HG02571 (cell line): ENCODE results near the gene NR5A1.

ENCODE experiments used
- ATAC-seq: cut with Tn5 transposase; IDR thresholded peaks from one replicate; pipeline ENCODE4 v1.9.1; 2021; ENCODE audit warnings: mild to moderate bottlenecking, moderate library complexity; ENCODE audit not compliant: unreplicated experiment

Gene NR5A1

GRCh38 chr9:124485201-124485600 is 22.0 kb downstream of the NR5A1 start:
- no peak for ATAC-seq

GRCh38 chr9:124483481-124483880 is 23.7 kb downstream of the NR5A1 start:
- no peak for ATAC-seq

- no peak for ATAC-seq
Measured at GRCh38 chr9:124482431-124483031, 24.7 kb downstream of the NR5A1 start.

- ATAC-seq, result no peak
Measured at GRCh38 chr9:124481115-124481514, 26.1 kb downstream of the NR5A1 start.

GRCh38 chr9:124480621-124480981 is 26.6 kb downstream of the NR5A1 start:
- ATAC-seq, result no peak

GRCh38 chr9:124479947-124480620 is 27.1 kb downstream of the NR5A1 start:
- no peak for ATAC-seq

- no peak for ATAC-seq
Measured at GRCh38 chr9:124479371-124479770, 27.8 kb downstream of the NR5A1 start.

GRCh38 chr9:124478354-124478753 is 28.8 kb downstream of the NR5A1 start:
- no peak for ATAC-seq

- ATAC-seq, result no peak
Measured at GRCh38 chr9:124477648-124478285, 29.4 kb downstream of the NR5A1 start.

GRCh38 chr9:124477211-124477647 is 30.0 kb downstream of the NR5A1 start:
- no peak for ATAC-seq

- ATAC-seq, result no peak
Measured at GRCh38 chr9:124475868-124476690, 31.1 kb downstream of the NR5A1 start.

GRCh38 chr9:124475158-124475867 is 31.9 kb downstream of the NR5A1 start:
- ATAC-seq, result no peak

GRCh38 chr9:124474151-124474550 is 33.0 kb downstream of the NR5A1 start:
- no peak for ATAC-seq

GRCh38 chr9:124473310-124473709 is 33.9 kb downstream of the NR5A1 start:
- ATAC-seq, result no peak

- ATAC-seq, result no peak
Measured at GRCh38 chr9:124472770-124473169, 34.4 kb downstream of the NR5A1 start.

GRCh38 chr9:124471761-124472160 is 35.4 kb downstream of the NR5A1 start:
- no peak for ATAC-seq

- ATAC-seq, result no peak
Measured at GRCh38 chr9:124470726-124471125, 36.5 kb downstream of the NR5A1 start.

- no peak for ATAC-seq
Measured at GRCh38 chr9:124470306-124470705, 36.9 kb downstream of the NR5A1 start.

GRCh38 chr9:124469011-124469832 is 38.0 kb downstream of the NR5A1 start:
- ATAC-seq, result no peak
